GM19239 (cell line): Measurements from ENCODE around the gene ZBTB25.

Source experiments
- DNase-seq: peaks from one replicate; pipeline ENCODE4 v3.0.0; 2011; ENCODE audit warnings: low spot score; ENCODE audit not compliant: insufficient read length
- FAIRE-seq: peaks from 2 replicates; lab custom pipeline; 2011; peaks lifted over from hg19 to GRCh38; lab: Jason Lieb, UNC

Gene ZBTB25

DNA sequence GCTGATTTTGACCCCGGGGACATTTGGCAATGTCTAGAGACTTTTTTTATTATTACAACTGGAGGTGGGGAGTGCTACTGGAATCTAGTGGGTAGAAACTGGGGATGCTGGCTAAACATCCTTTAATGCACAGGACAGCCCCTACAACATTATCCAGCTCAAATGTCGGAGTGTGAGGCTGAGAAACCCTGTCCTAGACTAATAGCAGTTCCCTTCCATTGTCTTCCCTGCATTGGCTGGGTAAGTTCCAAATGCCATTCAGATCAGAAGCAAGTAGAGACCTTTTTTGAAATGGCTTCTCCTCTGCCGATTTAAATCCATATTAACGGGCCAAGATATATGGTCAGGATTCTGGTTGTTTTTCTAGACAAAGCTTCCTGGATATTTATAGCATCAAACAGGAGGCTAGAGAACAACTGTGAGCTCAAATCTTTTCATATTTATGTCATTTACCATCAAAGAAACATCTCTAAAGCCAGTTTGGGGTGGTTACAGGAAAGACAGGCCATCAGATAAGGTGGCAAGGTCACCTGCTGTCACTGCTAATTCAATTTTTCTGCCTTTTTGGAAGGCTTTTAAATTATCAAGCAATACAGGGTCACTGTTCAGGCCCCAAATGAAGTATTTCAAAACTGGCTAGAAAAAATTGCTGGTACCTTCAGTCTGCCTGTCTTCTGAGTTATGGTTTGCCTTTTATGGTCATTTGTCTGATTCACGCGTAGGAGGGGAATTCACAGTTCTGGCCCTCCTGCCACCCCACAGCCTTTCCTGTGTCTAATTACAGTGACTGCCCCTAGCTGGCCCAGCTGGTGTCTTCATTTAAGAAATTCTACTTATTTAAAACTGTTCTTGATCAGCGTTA lies 58.4 kb downstream of the ZBTB25 start:
- peak; percentile 98 for FAIRE-seq
- peak; percentile 71 for DNase-seq

DNA sequence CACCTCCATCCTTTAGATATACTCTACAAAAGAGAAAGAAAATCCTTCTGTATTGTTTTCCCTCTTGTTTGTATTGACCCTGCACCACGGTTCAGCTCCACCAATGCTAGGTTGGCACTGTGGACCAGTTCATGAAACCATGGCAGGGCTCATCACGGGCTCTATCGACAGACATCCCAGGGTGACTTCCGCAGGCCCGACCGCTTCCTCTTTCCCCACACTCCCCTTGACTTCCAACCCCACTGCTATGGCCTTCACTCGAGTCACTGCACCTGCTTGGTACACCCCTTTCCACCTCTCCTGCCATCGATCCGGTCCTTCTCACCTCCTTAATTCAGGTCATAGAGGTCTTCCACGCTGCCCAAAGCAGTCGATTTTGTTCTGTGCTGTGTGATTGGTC lies 59.5 kb downstream of the ZBTB25 start:
- FAIRE-seq (no peak), DNase-seq (no peak)

DNA sequence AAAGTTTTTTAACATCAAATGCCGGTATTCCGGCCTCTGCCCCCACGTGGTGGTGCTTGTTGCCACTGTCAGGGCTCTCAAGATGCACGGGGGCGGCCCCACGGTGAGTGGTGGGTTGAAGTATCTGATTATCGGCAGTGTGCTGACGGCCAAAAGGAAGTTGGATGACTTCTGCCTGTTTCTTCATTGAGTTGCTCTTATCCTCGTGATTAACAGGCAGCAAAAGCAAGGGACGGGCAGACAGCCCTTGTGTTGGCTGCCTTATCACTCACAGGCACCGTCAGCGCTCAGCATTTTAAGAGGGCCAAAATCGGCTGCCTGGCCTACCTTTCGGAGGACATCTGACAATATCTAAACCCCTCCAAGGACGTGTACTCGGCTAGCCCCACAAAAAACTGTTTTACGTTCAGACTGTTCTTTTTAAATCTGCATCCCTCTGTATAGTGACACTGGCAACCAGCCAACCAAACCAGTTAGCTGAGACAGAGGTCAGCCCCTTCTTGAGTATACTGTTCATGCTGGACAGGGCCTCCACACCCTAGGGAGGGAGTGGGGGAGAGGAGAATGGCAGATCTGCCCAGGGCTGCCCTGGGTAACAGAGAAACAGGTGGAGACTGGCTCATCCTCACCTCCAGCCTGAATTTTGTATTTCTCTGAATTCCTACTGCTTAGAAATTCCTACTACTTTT lies 61.2 kb downstream of the ZBTB25 start:
- FAIRE-seq: no peak
- no peak for DNase-seq

DNA sequence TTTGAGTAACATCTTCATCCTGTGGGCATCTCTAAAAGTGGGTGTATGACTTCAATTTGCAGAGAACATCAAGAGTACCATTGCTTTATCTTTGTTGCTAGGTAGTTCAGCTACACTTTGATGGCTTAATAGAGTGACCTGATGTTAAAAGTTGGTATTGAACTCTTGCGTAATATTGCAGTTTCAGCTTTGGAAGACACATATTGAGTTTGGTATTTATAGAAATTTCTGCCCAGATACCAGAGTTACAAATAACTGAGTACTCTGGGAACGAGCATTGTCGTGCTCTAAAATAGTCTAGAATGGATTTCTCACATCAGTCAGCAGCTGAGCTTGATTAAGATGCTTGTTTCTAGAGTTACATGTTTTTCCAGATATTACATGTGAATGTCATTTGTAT lies 63.1 kb downstream of the ZBTB25 start:
- FAIRE-seq (no peak), DNase-seq (no peak)

DNA sequence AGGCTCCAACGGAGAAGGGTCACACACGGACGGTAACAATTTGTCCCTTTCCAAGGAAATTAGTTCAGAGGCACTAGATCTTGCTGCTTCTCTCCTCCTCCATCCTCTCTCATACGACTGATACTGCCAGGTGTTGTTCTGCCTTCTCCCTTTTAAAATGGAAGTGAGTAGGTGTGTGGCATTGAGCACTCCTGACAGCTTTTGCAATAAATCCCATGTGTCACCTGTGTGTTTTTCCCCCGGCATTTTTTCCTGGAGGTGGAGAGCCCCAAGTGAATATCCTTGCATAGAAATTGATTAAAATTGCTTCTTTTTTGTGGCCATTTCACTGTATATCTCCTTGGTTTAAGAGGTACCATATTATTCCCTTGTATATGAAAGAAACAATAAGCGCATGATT lies 64.5 kb downstream of the ZBTB25 start:
- no peak for FAIRE-seq

DNA sequence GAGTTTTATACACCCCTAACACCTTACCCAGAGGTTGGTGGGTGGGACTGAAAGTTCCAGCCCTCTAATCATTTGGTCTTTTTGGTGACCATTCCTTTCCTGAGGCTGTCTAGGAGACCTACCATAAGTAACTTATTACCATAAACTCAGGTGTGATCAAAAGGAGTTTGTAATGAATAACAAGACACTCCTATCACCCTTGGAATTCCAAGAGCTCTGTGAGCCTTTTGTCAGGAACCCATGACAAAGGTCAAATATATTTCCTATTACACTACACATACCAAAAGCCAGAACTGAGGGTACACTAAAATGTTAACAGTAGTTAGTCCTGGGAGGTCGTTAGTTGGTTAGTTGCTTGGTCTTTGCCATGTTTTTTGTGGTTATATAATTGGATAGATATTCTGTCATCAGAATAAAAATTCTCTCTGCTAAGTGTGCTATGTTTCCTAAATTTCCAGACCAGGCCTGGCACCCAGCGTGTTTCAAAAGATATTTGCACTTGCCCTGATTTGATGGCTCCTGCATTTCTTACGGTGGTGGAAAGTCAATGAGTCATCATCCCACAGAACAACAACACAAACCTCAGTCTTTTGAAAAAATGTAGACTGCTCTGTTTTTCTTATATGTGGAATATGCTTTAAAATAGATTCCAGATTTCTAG lies 65.3 kb downstream of the ZBTB25 start:
- FAIRE-seq (no peak), DNase-seq (no peak)

More for the DNA sequence above, 64.5 kb downstream of the ZBTB25 start:
- no peak for DNase-seq

DNA sequence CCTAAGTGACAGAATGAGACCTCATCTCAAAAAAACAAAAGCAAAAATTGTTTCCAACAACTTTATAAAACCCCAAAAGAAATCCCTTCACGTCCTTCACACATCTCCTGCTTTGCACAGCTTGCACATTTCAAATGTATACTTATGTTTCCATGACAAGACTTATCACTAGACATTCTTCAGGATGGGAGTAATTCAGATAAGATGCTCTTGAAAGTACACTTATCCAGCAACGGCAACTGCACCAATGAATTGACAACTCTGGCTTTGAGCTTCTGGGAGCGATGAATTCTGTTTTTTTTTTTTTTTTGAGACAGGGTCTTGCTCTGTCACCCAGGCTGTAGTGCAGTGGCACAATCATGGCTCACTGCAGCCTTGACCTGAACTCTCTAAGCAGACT lies 69.1 kb downstream of the ZBTB25 start:
- no peak for FAIRE-seq
- no peak for DNase-seq

DNA sequence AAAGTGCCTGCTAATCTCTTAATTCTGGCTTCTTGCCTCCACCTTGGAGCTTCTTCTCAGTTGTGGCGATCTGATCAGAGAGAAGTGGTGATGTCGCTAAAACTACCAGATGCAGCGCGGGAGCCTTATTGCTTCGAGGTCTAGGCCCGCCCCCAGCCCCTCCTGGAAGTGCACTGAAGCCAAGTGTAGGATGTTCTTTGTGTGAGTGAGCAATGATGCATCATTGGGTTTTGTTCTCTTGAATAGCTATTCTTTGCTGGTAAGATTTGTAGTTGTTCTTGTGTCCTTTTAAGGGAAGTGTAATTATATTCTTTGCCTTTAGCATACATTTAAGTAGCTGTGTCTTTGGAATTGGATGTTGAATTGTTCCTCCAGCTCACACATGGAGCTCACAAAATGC lies 79.7 kb downstream of the ZBTB25 start:
- DNase-seq: no peak
- FAIRE-seq: no peak

DNA sequence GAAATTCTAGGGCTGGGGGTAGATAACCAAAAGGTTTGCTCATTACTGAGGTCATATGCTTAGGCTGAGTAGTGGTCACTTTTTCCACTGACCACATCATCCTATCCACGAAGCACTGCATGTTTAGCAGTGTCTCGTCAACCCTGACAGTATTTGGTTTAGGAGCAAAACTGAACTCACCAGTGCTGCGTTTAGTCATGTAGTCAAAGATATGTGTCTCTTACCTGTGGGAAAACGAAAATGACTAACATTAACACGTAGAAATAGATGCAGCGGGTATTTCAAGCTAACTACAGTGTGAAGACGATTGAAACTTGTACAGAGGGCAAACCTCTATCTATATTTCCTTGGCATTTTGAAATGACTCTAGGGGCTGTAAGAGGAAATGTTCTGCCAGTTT lies 80.9 kb downstream of the ZBTB25 start:
- no peak for DNase-seq

DNA sequence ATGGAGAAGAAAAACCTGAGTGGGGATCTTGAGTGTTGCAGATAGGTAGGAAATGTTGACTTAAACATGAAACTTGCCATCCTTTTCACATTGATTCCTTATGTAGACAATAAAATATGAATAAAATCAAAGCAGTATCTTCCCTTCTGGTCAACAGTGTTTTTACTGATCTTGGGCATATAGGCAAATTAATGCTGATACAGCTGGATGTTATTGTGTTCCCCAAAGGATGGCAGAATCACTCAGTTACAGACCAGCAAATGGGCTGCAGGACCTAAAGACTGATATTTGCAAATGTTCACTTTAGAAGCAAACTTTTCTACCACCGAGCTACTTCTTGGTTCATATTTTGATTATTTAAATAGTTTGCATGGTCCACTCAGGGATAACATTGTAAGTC lies 81.6 kb downstream of the ZBTB25 start:
- FAIRE-seq (no peak), DNase-seq (no peak)

More for the DNA sequence above, 80.9 kb downstream of the ZBTB25 start:
- no peak for FAIRE-seq

DNA sequence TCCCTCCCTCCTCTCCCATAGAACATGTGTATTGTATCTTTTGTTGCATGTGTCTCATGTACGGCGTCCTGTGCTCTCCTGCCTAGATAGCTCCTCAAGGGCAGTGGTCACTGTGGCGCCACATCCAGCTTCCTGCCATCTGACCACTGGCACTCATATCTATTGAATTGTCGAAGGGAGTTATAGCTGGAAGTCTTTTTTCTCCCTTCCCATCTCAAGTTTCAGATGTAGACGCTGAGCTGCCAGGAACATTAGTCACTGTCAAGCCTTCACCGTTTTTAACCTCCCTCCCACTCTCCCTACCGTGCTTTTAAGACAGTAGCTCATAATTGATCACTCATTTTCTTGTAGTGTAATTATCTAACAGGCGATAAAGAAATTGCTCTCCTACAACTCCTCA lies 82.5 kb downstream of the ZBTB25 start:
- DNase-seq (no peak), FAIRE-seq (no peak)

DNA sequence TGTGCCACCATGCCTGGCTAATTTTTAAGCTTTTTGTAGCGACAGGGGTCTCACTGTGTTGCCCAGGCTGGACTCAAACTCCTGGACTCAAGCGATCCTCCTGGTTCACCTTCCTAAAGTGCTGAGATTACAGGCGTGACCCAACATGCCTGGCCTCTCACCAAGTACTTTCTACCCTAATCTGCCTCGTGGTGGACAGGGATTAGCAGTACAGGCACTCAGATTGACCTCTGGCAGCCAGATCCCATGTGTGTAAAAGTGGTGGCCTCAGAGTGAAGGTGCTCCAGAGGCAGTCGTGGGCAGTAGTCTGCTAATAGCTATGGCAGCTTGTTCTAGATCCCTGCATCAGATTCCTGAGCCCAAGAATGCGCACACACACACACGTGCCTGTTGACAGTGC lies 84.6 kb downstream of the ZBTB25 start:
- no peak for FAIRE-seq
- no peak for DNase-seq

DNA sequence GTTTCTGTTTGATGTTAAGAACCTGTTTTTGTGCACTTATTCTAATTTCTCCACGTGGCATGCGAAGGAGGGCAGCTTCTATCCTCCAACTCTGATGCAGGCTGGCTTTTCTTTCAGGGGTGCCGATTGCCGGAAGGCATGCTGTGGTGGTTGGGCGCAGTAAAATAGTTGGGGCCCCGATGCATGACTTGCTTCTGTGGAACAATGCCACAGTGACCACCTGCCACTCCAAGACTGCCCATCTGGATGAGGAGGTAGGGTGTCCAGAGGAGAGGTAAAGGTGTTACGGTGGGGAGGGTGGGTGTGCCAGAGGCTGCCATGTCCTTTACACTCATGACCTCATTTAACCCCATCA lies 85.9 kb downstream of the ZBTB25 start:
- no peak for FAIRE-seq
- no peak for DNase-seq

DNA sequence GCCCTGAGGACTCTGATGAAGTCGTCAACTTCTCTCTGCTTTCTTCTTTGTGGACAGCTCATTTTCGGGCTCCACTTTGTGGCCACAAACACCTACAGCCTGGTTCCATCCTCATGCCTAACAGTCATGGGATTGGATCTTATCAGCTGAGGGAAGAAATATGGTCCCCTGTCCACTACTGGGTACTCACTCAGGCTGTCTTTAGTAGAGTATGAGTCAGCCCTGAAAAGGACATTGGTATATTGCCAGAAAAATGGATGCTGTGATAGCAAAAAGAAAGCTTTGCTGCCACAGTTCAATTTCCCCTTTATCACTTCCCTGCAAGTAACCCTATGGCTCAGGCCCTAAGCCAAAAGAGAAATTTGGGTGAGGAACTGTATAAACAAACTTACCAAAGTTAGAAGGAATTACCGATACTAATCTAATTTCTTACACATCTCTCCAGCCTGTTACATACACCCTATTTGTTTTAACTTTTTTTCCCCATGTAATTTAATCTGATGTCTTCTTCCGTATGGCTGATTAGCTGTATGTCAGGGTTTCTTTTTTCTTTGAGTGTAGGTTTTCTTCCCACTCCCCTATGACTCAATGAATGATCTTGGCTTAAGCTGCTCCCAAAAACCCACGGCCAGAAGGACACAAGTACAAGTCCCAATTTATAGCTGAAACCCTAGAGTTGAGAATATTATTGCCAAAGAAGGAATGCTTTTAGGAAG lies 86.4 kb downstream of the ZBTB25 start:
- FAIRE-seq (no peak), DNase-seq (no peak)

DNA sequence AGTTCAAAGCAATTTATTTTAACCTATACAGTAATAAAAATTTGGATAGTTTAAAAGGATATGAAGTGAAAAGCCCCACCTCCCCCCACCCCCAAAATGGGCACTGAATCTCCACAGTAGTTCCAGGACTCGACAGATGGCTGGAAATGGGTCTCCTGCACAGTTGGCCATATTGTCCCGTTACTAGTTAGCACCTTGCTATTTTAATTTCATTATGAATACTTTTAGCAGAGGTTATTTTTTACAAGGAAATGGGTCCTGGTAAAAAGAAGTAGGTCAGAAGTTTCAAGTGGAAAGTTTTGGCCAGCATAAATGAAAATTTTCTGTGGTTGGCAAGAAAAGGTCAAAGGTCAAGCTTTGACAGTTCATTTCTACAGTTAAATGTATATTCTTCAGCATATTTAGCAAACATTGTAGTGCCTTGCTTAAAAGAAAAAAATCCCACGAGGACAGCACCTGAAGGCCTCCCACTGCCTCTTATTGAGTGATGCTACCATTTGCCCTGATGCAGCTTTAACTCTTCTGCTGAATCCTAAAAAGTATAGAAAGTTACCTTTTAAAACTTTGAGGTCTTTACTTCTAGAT lies 87.2 kb downstream of the ZBTB25 start:
- no peak for FAIRE-seq
- no peak for DNase-seq

DNA sequence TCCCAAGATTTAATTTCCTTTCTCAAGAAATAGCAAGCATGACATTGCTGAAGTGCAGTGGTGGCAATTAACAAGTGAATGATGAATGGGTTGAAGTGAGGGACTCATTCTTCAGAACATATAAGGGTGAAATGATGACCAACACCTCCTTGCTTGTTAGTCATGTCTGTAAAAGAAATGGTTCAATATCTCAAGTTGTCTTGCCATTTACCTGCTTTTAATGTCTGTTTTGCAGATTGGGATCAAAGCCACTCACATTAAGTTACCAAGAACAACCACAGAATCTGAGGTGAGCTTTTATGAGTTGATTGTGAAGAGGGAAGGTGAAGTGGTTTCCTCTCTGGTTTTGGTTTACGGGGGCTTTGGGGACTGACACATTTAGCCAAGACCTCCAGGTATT lies 91.4 kb downstream of the ZBTB25 start:
- no peak for DNase-seq
- FAIRE-seq: no peak

DNA sequence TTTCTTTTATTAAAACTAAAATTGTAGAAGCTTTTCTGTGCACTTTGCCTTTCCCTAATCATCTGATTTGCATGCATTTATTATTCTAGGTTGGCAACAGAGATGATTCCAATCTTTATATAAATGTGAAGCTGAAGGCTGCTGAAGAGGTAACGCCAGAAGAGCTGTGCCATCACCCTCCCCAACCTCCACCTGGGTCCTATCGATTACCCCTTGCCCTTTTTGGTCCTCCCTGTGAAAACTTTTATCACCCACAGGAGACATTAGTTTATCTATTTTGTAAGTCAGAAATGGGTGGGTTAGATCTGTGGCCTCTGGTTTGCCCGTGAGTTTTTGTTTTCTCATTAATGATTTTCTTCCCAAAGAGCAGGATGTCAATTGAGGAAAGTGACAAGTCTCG lies 92.6 kb downstream of the ZBTB25 start:
- no peak for DNase-seq
- no peak for FAIRE-seq

DNA sequence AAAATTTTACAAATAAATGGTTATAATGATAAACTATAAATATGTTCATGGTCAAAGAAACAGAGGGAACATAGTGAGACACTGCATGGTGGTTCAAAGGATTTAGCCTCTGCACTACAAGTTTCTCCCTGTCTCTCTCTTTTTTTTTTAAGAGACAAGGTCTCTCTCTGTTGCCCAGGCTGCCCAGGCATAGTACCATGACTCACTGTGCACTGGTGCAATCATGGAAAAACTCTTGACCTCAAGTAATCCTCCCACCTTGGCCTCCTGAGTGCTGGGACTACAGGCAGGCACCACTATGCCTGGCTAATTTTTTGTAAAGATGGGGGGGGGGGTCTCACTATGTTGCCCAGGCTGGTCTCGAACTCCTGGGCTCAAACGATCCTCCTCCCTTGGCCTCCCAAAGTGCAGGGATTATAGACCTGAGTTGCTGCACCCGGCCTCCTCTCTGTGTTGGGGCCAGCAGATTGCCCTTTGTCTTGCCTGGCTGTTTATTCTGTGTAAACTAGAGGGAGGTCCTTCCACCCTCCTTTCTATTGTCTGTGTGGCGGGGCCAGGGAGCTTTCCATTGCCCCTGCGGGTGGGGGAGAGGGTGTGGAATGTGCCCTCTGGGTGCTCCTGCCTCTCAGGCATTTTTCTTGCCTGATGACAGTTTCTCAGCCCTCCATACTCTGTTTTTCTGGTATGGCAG lies 93.4 kb downstream of the ZBTB25 start:
- no peak for DNase-seq
- no peak for FAIRE-seq

DNA sequence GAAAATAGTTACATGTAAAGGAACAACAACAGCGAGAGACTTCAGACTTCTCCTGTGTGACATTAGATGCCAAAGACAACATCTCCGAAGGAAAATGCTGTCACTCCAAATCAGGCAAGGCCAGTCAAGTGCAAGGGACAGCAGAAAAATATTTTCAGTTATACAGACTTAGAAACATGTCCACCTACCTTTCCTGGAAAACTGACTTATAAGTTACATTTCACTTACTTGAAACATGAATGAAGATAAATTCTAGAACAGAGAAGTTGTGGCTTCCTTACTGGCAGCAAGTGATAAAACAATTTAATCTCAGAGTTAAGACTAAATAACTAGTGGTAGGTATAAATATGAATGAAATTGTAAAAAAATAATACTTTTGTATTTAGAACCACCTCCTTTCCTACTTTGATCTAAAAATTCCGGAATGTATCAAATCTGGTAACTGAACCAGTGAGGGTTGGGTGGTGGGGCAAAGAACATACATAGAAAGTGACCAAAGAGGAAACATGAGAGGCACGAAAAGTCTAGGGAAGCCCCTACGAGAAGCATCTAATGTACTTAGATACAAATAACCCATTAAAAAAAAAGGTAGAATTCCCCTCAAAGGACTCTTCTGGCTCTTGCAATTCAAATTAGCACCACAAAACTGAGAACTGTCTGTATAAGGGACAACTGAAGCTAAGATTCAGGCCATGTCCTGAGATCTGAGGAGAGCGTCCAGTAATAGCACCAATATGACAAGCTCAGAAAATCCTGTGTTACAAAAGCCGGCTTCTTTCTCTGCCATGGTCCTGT lies 94.3 kb downstream of the ZBTB25 start:
- DNase-seq: no peak
- peak; percentile 21 for FAIRE-seq
